BE2C (cell line): ENCODE data around the gene HIC1.

Experiments used
- DNase-seq: peaks from one replicate; pipeline ENCODE4 v3.0.0-alpha.2; 2020
- H3K27me3 ChIP-seq: fragments of 250-450 bp; sonication (Bioruptor Pico); 2 replicates; pipeline ENCODE4 v1.5.1; 2020; ENCODE audit warnings: mild to moderate bottlenecking
- H3K36me3 ChIP-seq: fragments of 250-450 bp; sonication (Bioruptor Pico); 2 replicates; pipeline ENCODE4 v1.5.1; 2020; ENCODE audit warnings: mild to moderate bottlenecking
- H3K4me1 ChIP-seq: fragments of 250-450 bp; sonication (Bioruptor Pico); 2 replicates; pipeline ENCODE4 v1.5.1; 2020
- H3K4me3 ChIP-seq: 2 replicates; pipeline ENCODE4 v1.5.1; 2011; ENCODE audit warnings: low read depth, low read length
- H3K9me3 ChIP-seq: fragments of 250-450 bp; sonication (Bioruptor Pico); 2 replicates; pipeline ENCODE4 v1.5.1; 2020
- TF ChIP-seq, protein P1 (sequence below): IDR thresholded peaks from 2 replicates; pipeline ENCODE4 v1.5.1; 2012; ENCODE audit warnings: mild to moderate bottlenecking, low read depth, low read length

HIC1 gene

DNA sequence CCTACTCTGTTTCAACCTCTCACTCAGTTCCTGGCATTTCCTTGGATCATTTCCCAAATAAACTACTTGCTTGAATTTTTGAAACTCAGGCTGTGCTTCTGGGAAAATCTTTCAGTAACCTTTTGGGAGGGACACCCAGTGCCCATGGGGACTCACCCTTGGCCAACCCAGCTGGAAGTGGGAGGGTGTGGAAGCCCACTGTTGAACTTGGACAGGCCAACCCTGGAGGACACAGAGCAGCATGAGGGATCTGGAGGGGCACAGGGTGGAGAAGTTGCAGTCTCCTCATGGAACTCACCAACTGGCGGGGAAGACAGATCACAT is 40.9 kb upstream of the HIC1 start:
- H3K9me3 ChIP-seq = no peaks in the 10 kb centered on the region
- no peak for DNase-seq
- no peak overlapping the region for H3K4me3 ChIP-seq
- no peaks in the 10 kb centered on the region for H3K4me1 ChIP-seq
- H3K27me3 ChIP-seq = no peaks in the 10 kb centered on the region
- TF ChIP-seq, protein P1, sequence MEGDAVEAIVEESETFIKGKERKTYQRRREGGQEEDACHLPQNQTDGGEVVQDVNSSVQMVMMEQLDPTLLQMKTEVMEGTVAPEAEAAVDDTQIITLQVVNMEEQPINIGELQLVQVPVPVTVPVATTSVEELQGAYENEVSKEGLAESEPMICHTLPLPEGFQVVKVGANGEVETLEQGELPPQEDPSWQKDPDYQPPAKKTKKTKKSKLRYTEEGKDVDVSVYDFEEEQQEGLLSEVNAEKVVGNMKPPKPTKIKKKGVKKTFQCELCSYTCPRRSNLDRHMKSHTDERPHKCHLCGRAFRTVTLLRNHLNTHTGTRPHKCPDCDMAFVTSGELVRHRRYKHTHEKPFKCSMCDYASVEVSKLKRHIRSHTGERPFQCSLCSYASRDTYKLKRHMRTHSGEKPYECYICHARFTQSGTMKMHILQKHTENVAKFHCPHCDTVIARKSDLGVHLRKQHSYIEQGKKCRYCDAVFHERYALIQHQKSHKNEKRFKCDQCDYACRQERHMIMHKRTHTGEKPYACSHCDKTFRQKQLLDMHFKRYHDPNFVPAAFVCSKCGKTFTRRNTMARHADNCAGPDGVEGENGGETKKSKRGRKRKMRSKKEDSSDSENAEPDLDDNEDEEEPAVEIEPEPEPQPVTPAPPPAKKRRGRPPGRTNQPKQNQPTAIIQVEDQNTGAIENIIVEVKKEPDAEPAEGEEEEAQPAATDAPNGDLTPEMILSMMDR = no peak
- H3K36me3 ChIP-seq = no peaks in the 10 kb centered on the region

- H3K4me1 ChIP-seq = no peaks in the 10 kb centered on the region
- TF ChIP-seq, protein P1 = no peak
Observed at GRCh38 chr17:2015314-2015713, 39.6 kb upstream of the HIC1 start.

GRCh38 chr17:2016494-2016893 is 38.4 kb upstream of the HIC1 start:
- Histone ChIP-seq H3K9me3 (no peaks in the 10 kb centered on the region), H3K4me3 (no peak overlapping the region), H3K4me1 (no peaks in the 10 kb centered on the region), H3K27me3 (no peaks in the 10 kb centered on the region), H3K36me3 (no peaks in the 10 kb centered on the region)
- DNase-seq = no peak
- TF ChIP-seq, protein P1 = no peak

More at GRCh38 chr17:2015314-2015713, 39.6 kb upstream of the HIC1 start:
- no peak for DNase-seq
- Histone ChIP-seq H3K9me3 (no peaks in the 10 kb centered on the region), H3K36me3 (no peaks in the 10 kb centered on the region), H3K4me3 (no peak overlapping the region), H3K27me3 (no peaks in the 10 kb centered on the region)

GRCh38 chr17:2017274-2017941 is 37.5 kb upstream of the HIC1 start:
- H3K27me3 ChIP-seq = no peaks in the 10 kb centered on the region
- no peak overlapping the region for H3K4me3 ChIP-seq
- no peak for DNase-seq

DNA sequence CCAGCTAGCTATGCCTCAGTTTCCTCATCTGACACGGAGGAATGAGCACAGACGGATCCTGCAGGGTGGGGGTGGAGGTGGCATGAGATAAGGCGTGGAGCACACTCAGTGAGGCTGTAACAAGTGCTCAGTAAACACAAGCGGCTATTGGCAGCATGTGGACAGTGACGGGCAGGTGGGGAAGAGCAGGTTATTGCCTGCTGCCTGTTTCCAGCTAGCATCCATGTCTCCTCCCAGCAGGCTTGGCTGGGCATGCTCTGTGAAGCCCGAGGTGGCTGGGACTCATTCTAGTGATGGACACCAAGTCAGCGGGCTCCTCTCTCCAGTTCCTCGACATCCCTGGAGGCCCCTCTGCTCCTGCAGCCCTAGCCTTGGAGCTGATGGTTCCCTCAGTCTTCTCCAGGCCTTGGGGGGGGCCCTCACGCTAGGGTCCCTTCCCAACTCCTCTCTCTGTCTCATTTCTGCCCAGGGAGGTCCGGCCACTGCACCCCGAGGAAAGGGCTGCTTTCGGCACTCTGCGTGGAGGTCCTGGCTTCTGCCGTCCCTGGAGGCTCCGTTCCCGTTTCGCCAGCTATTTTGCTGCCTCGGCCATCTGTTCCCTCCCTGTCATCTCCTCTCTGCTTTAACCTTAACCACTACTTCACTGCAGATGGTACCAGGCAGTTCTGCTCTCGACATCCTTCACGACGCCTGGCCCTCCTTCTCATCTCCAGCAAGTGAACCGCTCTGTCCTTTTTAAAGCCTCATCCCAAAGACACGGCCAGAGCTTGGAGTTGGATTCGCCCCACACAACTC is 36.0 kb upstream of the HIC1 start:
- Histone ChIP-seq H3K27me3 (peaks cover 3% of the 10 kb centered on the region), H3K9me3 (no peaks in the 10 kb centered on the region), H3K4me3 (no peak overlapping the region), H3K36me3 (no peaks in the 10 kb centered on the region), H3K4me1 (no peaks in the 10 kb centered on the region)
- DNase-seq = no peak
- TF ChIP-seq, protein P1 = no peak

More at GRCh38 chr17:2017274-2017941, 37.5 kb upstream of the HIC1 start:
- TF ChIP-seq, protein P1 = no peak
- H3K36me3 ChIP-seq = no peaks in the 10 kb centered on the region
- no peaks in the 10 kb centered on the region for H3K9me3 ChIP-seq
- no peaks in the 10 kb centered on the region for H3K4me1 ChIP-seq

DNA sequence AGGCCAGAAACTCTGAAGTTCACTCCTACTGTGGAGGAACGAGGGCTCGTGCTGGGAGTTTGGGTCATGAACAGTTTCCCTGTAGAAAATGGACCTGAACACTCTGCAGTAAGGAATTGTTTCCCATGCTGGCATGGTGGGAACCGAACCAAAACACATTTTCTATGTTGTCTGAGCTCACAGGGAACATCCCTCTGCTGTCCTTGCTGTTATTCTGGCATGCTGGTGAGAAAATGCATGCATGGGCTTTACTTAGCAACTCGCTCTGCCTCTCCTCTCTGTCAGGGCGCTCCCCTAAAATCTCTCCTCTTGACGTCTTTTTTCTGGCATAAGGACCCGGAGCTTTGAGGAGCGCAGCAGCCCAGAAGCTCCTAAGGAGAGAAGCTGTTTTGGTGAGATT is 35.2 kb upstream of the HIC1 start:
- H3K4me1 ChIP-seq = no peaks in the 10 kb centered on the region
- H3K36me3 ChIP-seq = no peaks in the 10 kb centered on the region
- H3K4me3 ChIP-seq = no peak overlapping the region
- no peaks in the 10 kb centered on the region for H3K9me3 ChIP-seq
- TF ChIP-seq, protein P1 = no peak
- peaks cover 11% of the 10 kb centered on the region for H3K27me3 ChIP-seq
- no peak for DNase-seq
